HG02981 (cell line): ENCODE data around the gene TIMD4.
A peak's percentile ranks its signal among the peaks of the same experiment; 100 is the strongest.
"Not testable (repeated sequence)": the region's sequence is repeated elsewhere in the genome, so short reads cannot be mapped to it uniquely, and the experiment has no call there.

Experiments
- ATAC-seq: cut with Tn5 transposase; IDR thresholded peaks from one replicate; pipeline ENCODE4 v1.9.1; 2021; ENCODE audit warnings: mild to moderate bottlenecking, moderate library complexity; ENCODE audit not compliant: unreplicated experiment

TIMD4 gene

GRCh38 chr5:156963125-156963524 lies at the start of gene TIMD4:
TIMD4 (minus strand) TSS chr5:156963226; CDS start chr5:156963198, 28 bp downstream.
- ATAC-seq: no peak

- no peak for ATAC-seq
Observed at GRCh38 chr5:157006262-157006661, 43.2 kb upstream of the TIMD4 start.

DNA sequence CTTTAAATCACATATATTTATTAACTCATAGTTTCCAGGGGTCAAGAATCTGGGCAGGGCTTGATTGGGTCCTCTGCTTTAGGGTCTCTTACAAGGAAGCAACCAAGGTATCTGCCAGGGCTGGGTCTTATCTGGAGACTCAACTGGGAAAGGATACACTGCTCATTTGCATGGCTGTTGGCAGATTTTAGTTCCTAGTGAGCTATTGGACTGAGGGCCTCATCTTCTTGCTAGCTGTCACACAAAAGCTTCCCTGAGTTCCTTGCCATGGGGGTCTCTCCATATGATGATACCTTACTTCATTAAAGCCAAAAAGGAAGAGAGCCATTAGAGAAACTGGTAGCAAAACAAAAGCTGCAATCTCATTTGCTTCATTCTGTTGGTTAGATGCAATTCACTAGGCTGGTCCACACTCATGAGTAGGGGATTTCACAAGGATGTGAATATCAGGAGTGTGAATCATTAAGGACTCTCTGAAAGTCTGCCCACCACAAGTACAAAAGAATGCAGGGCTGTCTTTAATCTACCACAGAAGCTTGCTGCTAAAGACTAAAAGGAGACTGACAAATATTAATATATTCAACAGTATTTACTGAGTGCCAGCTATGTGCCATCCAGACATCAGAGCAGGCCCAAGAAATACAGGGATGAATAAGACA lies 42.0 kb upstream of the TIMD4 start:
- ATAC-seq: no peak

DNA sequence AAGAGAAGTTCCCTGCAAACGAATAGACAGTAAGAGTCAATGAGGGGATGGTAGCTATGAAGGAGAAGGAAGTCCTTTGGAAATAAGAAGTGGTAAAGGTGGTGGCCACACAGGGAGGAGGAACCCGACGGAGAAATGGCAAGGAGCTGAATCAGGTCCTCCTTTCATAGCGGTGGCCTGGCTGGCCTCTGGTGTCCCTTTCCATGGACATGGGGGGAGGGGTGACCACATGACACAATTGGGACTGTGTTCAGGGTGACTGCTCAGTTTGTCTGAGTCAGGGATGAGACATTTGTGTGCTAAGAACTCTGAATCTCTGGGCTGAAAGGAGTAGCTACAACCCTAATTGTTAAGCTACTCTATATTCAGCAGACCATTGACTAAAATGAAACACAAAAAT lies 28.7 kb upstream of the TIMD4 start:
- ATAC-seq: no peak

DNA sequence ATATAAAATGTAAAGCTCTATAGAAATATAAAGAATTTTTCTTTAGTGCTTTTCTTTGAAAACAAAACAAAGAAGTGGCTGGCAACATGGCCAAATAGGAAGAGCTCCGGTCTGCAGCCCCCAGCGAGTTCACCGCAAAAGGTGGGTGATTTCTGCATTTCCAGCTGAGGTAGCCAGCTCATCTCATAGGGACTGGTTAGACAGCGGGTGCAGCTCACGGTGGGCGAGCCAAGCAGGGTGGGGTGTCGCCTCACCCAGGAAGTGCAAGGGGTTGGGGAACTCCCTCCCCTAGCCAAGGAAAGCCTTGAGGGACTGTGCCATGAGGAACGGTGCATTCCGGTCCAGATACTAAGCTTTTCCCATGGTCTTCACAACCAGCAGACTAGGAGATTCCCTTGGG lies 21.0 kb upstream of the TIMD4 start:
- ATAC-seq: no peak

GRCh38 chr5:156981481-156981880 lies 18.5 kb upstream of the TIMD4 start:
- ATAC-seq: no peak

DNA sequence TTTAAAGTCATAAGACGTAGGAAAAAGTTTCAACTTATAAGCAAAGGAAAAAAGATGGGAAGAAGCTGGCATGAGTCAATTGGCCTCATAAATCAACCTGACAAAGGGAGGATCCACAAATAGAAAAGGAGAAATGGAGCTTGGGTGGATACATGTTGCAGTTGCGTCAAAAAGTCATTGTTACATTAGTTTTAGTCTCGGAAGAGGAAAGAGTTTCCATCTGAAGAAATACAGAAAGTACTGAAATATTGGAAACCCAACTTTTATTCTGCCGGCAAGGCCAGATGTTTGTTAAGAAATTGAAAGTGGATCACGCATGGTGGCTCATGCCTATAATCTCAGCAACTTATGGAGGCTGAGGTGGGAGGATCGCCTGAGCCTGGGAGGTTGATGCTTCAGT lies 11.3 kb upstream of the TIMD4 start:
- no peak for ATAC-seq

GRCh38 chr5:156971848-156972525 lies 9.0 kb upstream of the TIMD4 start:
- no peak for ATAC-seq

GRCh38 chr5:156971415-156971814 lies 8.4 kb upstream of the TIMD4 start:
- no peak for ATAC-seq

GRCh38 chr5:156967386-156967785 lies 4.4 kb upstream of the TIMD4 start:
- ATAC-seq: not testable (repeated sequence)

DNA sequence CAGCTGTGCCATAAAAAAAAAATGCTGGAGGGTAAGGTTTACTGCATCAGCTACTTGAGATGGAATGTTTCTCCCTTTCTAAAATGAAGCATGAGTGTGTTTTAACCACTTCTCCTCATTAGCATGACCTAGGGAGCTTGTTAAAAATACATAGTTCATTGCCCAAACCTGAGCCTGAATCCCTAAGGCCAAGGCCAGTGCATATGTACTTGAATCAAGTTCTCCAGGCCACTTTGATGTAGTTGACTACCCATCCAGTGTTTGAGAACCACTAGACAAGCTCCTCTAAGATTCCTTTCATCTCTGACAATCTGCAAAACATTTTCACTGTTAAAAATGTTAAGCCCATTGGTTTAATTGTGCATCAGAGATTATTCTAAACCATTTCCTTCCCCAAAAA lies 6.7 kb downstream of the TIMD4 start:
- ATAC-seq: no peak

DNA sequence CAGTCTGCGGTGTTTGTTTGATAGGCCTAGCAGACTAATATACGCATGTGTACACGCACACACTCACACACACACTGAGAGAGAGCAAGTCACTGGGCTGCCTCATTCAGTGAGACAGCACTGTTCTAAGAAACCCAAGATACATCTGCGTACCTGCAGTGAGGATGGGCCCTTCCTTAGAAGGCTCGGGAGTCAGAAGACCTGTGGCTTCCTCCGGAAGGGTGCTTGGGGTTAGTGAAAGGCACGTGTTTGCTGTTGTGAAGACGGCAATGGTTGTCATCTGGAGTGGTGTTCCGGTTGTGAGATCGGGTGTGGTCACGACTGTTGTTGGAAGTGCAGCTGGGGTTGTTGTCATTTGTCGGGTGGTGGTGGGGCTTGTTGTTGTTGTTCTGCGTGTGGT lies 11.7 kb downstream of the TIMD4 start:
- ATAC-seq: no peak

- ATAC-seq: no peak
Observed at GRCh38 chr5:156950716-156951115, 12.3 kb downstream of the TIMD4 start.

GRCh38 chr5:156949424-156949823 lies 13.6 kb downstream of the TIMD4 start:
- no peak for ATAC-seq

DNA sequence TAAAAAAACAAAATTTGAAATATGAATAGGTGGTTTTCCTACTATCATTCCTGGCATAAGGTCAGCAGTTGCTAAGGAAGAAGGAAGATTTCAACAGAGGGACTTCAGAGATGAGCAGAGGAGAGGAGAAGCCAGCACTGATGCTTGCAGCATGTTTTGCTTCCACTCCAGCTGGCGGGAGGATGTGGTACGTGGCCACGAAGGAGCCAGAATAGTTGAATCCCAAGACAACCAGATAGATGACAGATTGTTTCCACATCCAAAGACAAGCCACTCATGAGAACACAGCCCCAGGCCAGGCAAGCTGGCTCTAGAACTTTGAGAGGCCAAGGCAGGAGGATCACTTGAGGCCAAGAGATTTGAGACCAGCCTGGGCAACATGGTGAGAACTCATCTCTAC lies 15.1 kb downstream of the TIMD4 start:
- ATAC-seq: no peak

DNA sequence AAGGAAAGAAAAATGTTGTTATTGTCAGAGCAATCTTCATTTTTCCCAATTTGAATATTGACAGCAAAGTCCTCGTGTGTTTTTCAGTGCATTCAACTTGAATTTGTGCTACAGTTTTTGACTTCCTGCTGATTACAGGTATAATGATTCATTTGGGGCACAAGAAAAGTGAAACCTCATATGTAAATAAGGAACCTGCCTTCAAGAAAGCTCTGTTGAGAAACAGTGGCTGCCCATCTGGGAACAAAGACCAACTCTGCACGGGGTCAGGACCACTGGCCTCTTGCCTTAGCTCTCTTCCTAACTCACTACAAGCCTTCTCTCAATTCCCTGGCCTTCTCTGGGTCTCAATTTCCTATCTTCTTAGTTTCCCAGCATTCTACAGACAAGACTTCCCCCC lies 21.0 kb downstream of the TIMD4 start:
- ATAC-seq: peak; percentile 96

GRCh38 chr5:156940462-156940861 lies 22.6 kb downstream of the TIMD4 start:
- ATAC-seq: not testable (repeated sequence)

DNA sequence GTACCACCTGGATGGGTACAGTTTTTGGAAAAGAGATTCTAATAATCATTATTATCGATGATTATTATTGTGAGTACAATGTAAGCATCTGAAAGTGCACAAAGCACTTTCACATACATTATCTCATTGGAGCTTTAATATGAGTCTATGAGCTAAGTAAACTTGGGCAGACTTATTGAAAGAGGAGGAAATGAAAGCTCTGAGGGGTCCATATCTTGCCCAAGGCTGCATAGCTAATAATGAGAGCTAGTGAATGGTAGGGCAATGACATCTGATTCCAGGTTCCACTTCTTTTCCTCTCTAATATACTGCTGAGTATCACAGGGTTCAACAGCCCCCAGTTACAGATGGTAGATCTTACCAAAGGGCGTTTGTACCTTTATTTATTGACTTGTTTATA lies 26.1 kb downstream of the TIMD4 start:
- ATAC-seq: no peak

- peak; percentile 55 for ATAC-seq
Observed at GRCh38 chr5:156934450-156935211, 28.4 kb downstream of the TIMD4 start.

- no peak for ATAC-seq
Observed at GRCh38 chr5:156929366-156929948, 33.6 kb downstream of the TIMD4 start.

GRCh38 chr5:156927545-156927944 lies 35.5 kb downstream of the TIMD4 start:
- no peak for ATAC-seq

GRCh38 chr5:156925767-156926166 lies 37.3 kb downstream of the TIMD4 start:
- not testable (repeated sequence) for ATAC-seq
